ENCODE measurements around the gene VTI1A.

DNA sequence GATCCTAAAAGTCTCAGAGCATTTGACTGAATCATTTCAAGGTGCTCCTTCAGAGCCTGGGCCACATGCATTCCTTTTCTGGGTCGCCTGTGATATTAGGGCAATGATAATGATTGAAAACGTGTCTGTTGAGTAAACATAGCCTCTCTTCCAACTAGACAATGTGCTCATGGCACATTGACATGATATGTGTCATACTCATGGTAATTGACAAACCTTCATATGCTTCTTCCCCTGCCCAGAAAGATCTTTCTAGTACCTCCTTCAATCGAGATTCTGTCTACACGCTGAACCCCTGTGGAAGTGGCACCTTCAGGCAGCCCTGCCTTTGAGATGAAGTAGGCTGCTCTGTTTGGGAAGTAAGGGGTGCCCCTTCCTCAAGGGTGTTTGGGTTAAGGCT lies 404.2 kb downstream of the VTI1A start:
- no peak for TF ChIP-seq CTCF (conservative IDR thresholded peaks at IDR 0.05; ENCODE audit: low read length)
- TF ChIP-seq EZH2phosphoT487 (IDR thresholded peaks at IDR 0.05; ENCODE audit: borderline replicate concordance) = no peak

Measured in Loucy (cell line).